A549 (cell line): ENCODE data around the gene GXYLT2. TPM values are rescaled to one million over a fixed set of nuclear protein-coding genes. Genes with fewer than 3 reads are reported as not detected.

Experiments
- ATAC-seq, 2 experiments: fragments of 200-7000 bp in 1 of 2; fragments of >200 bp in 1 of 2; cut with Nextera tagmentation in 1 of 2; cut with Tn5 transposase in 1 of 2; 3 replicates each; pipeline versions ENCODE4 v1.8.0 to v1.9.1; 2018 to 2020; ENCODE audit warnings: mild to moderate bottlenecking in 1 of 2, moderate library complexity in 1 of 2
- CTCF ChIA-PET: fragments of 300-600 bp; sonication (Branson Sonifier 250); formaldehyde crosslinking; extraction: SDS; loops from one replicate; lab custom pipeline; 2021; ENCODE audit warnings: antibody characterized with exemption, inconsistent platforms; lab: Yijun Ruan, JAX
- POLR2A ChIA-PET: fragments of 350-600 bp; formaldehyde crosslinking; extraction: SDS; loops from one replicate; lab custom pipeline; 2021; ENCODE audit warnings: antibody characterized with exemption, inconsistent platforms; lab: Yijun Ruan, JAX
- DNase-seq, 2 experiments: peaks; one replicate each; pipeline versions ENCODE4 v3.0.0 to v3.0.0-alpha.2; 2011 to 2016; ENCODE audit warnings: low read depth in 1 of 2, low spot score in 1 of 2
- FAIRE-seq: peaks from 2 replicates; lab custom pipeline; 2011; peaks lifted over from hg19 to GRCh38; lab: Jason Lieb, UNC
- H3K27ac ChIP-seq, 2 experiments: fragments of >200 bp; sonication (Bioruptor Twin); formaldehyde crosslinking; 3 replicates each; pipeline ENCODE4 v1.5.1; 2016 to 2017
- H3K4me1 ChIP-seq: fragments of >200 bp; sonication (Bioruptor Twin); formaldehyde crosslinking; 3 replicates; pipeline ENCODE4 v1.6.1; 2016
- H3K4me2 ChIP-seq: fragments of >200 bp; sonication (Bioruptor Twin); formaldehyde crosslinking; 3 replicates; pipeline ENCODE4 v1.6.1; 2016
- H3K4me3 ChIP-seq: fragments of >200 bp; sonication (Bioruptor Twin); formaldehyde crosslinking; 3 replicates; pipeline ENCODE4 v1.5.1; 2016
- H3K9me3 ChIP-seq: fragments of >200 bp; sonication (Bioruptor Twin); formaldehyde crosslinking; 3 replicates; pipeline ENCODE4 v1.6.1; 2016
- BHLHE40 ChIP-seq: IDR thresholded peaks from 2 replicates; pipeline ENCODE4 v1.6.1; 2012; ENCODE audit warnings: low read depth, low read length, inconsistent platforms
- CBX2 ChIP-seq: fragments of 200-600 bp; sonication (generic); IDR thresholded peaks from 2 replicates; pipeline ENCODE4 v1.6.1; 2016; ENCODE audit warnings: low read depth, mild to moderate bottlenecking, borderline replicate concordance
- CBX8 ChIP-seq: fragments of 200-600 bp; sonication (generic); IDR thresholded peaks from 2 replicates; pipeline ENCODE4 v1.6.1; 2016
- CEBPB ChIP-seq, 2 experiments: fragments of >200 bp in 1 of 2; sonication (Bioruptor Twin) in 1 of 2; formaldehyde crosslinking in 1 of 2; IDR thresholded peaks; 2 replicates each; pipeline ENCODE4 v1.6.1; 2012 to 2016
- CHD2 ChIP-seq: fragments of 150-350 bp; IDR thresholded peaks from 2 replicates; pipeline ENCODE4 v1.6.1; 2014; ENCODE audit warnings: low read length; ENCODE audit not compliant: partially characterized antibody
- CHD4 ChIP-seq: fragments of 200-600 bp; sonication (generic); IDR thresholded peaks from 2 replicates; pipeline ENCODE4 v1.6.1; 2016; ENCODE audit warnings: antibody characterized with exemption, mild to moderate bottlenecking, borderline replicate concordance
- EHF ChIP-seq: fragments of 250-450 bp; sonication (Bioruptor Pico); IDR thresholded peaks from 2 replicates; pipeline ENCODE4 v1.5.0; 2020; ENCODE audit warnings: mild to moderate bottlenecking
- EHMT2 ChIP-seq: fragments of 200-600 bp; sonication (generic); IDR thresholded peaks from 2 replicates; pipeline ENCODE4 v1.6.1; 2016; ENCODE audit warnings: antibody characterized with exemption, low read depth, mild to moderate bottlenecking, moderate library complexity
- EP300 ChIP-seq, 2 experiments: fragments of >200 bp; sonication (Bioruptor Twin); formaldehyde crosslinking; IDR thresholded peaks; 2 replicates in 1 of 2; 3 replicates in 1 of 2; pipeline ENCODE4 v1.6.1; 2016 to 2017
- ESRRA ChIP-seq: fragments of 150-350 bp; IDR thresholded peaks from 2 replicates; pipeline ENCODE4 v1.6.1; 2014; ENCODE audit warnings: mild to moderate bottlenecking, low read length, borderline replicate concordance
- FOXS1 ChIP-seq: fragments of 250-450 bp; sonication (Bioruptor Pico); IDR thresholded peaks from 2 replicates; pipeline ENCODE4 v1.5.0; 2020; ENCODE audit warnings: mild to moderate bottlenecking, moderate library complexity
- HEYL ChIP-seq: fragments of 250-450 bp; sonication (Bioruptor Pico); IDR thresholded peaks from 2 replicates; pipeline ENCODE4 v1.8.0; 2021; ENCODE audit warnings: mild to moderate bottlenecking, moderate library complexity
- JUN ChIP-seq, 2 experiments: fragments of >200 bp; sonication (Bioruptor Twin); formaldehyde crosslinking; IDR thresholded peaks; 2 replicates in 1 of 2; 3 replicates in 1 of 2; pipeline ENCODE4 v1.6.1; 2016 to 2017
- JUNB ChIP-seq: fragments of >200 bp; sonication (Bioruptor Twin); formaldehyde crosslinking; IDR thresholded peaks from 2 replicates; pipeline ENCODE4 v1.6.1; 2016
- KDM1A ChIP-seq: fragments of 200-600 bp; sonication (generic); IDR thresholded peaks from 2 replicates; pipeline ENCODE4 v1.6.1; 2016; ENCODE audit warnings: low read depth, mild to moderate bottlenecking
- MAZ ChIP-seq: fragments of 150-350 bp; IDR thresholded peaks from 2 replicates; pipeline ENCODE4 v1.6.1; 2014; ENCODE audit warnings: antibody characterized with exemption, low read depth, low read length, borderline replicate concordance
- NPAS2 ChIP-seq: fragments of 250-450 bp; sonication (Bioruptor Pico); IDR thresholded peaks from 2 replicates; pipeline ENCODE4 v1.8.0; 2022; ENCODE audit warnings: mild to moderate bottlenecking, moderate library complexity, borderline replicate concordance
- PHF8 ChIP-seq: fragments of 200-600 bp; sonication (generic); IDR thresholded peaks from 2 replicates; pipeline ENCODE4 v1.6.1; 2016; ENCODE audit warnings: low read depth, mild to moderate bottlenecking, antibody characterized with exemption, moderate library complexity, borderline replicate concordance
- POLR2AphosphoS2 ChIP-seq: conservative IDR thresholded peaks from 2 replicates; pipeline ENCODE4 v1.6.1; 2012; ENCODE audit warnings: low read length, improper control_type of control experiment, inconsistent platforms
- RFX5 ChIP-seq: fragments of 450-650 bp; IDR thresholded peaks from 2 replicates; pipeline ENCODE4 v1.7.1; 2014; ENCODE audit warnings: antibody characterized with exemption, mild to moderate bottlenecking, moderate library complexity
- RNF2 ChIP-seq: fragments of 200-600 bp; sonication (generic); IDR thresholded peaks from 2 replicates; pipeline ENCODE4 v1.6.1; 2016; ENCODE audit warnings: low read depth, mild to moderate bottlenecking, antibody characterized with exemption, moderate library complexity, borderline replicate concordance
- TP53 ChIP-seq: fragments of 250-450 bp; sonication (Bioruptor Pico); IDR thresholded peaks from 2 replicates; pipeline ENCODE4 v1.5.0; 2021; ENCODE audit warnings: mild to moderate bottlenecking, moderate library complexity
- ZC3H11A ChIP-seq: fragments of 450-650 bp; IDR thresholded peaks from 2 replicates; pipeline ENCODE4 v1.6.1; 2014; ENCODE audit warnings: antibody characterized with exemption, mild to moderate bottlenecking
- ZSCAN20 ChIP-seq: fragments of 250-450 bp; sonication (Bioruptor Pico); IDR thresholded peaks from 2 replicates; pipeline ENCODE4 v1.8.0; 2022; ENCODE audit warnings: mild to moderate bottlenecking, moderate library complexity
- WGBS: methylation state at CpG from one replicate; pipeline ENCODE4 v1.1.6; 2017; ENCODE audit errors: missing lambda C conversion rate; 5-methylcytosine and 5-hydroxymethylcytosine counted together
- polyA plus RNA-seq, 4 experiments: library from polyadenylated mRNA; depleted of rRNA in 3 of 4; stranded (reverse); fragments of >200 nt; fragmentation: RNase III in 1 of 4; extraction: RNeasy Plus Mini Kit Qiagen cat#74134 plus additional on column Dnase treatment in 1 of 4; gene quantifications; 2 replicates in 3 of 4; 3 replicates in 1 of 4; pipeline ENCODE4 v1.2.3, GENCODE V29; 2011 to 2017
- TF ChIP-seq, protein P1 (sequence below): fragments of 250-450 bp; sonication (Bioruptor Pico); IDR thresholded peaks from 2 replicates; pipeline ENCODE4 v1.5.0; 2021; ENCODE audit warnings: mild to moderate bottlenecking, moderate library complexity, borderline replicate concordance
- TF ChIP-seq, protein P2 (sequence below): fragments of >200 bp; sonication (Bioruptor Twin); formaldehyde crosslinking; IDR thresholded peaks from 3 replicates; pipeline ENCODE4 v1.6.1; 2016
- TF ChIP-seq, protein P3 (sequence below): IDR thresholded peaks from 2 replicates; pipeline ENCODE4 v1.6.1; 2012

GXYLT2 gene
- polyA plus RNA-seq, 2 of the 4 experiments (the other 2 are of a cell fraction), result 1.9 to 3.3 TPM

DNA sequence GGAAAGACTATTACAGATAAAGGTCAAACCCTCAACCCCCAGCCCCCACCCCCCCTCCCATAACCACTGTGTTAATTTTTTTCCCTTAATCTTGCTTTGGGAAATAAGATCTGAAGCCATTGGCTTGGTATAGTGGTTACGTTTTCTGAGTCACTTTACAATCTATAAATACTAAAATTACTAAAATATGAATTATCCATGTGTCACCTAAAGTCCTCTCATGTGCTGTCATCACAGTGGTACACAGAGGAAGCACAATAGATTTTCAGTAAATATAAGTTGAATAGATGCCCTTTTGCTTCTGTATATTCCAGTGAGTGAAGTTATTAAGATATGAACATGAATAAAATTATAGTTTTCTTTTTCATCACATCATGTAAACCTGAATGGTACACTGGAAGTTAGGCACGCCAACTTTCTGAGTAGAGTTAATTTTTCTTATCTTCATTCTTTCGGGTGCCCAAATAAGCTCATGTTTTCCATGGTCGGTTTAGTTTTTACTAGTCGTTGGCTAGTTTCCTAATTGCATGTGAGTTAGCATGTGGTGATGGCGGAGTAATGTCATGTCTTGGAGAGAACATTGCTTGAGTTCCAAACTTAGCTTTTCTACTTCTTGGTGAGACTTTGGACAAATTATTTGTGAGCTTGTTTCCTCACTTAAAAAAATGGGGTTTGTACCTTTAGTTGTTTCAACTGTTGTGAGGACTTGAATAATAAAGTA lies 120.3 kb downstream of the GXYLT2 start (continued):
- TF ChIP-seq EHMT2 (no peak), KDM1A (no peak), JUNB (no peak), PHF8 (no peak), MAZ (no peak), ZSCAN20 (CRISPR knock-in tag) (no peak)

DNA sequence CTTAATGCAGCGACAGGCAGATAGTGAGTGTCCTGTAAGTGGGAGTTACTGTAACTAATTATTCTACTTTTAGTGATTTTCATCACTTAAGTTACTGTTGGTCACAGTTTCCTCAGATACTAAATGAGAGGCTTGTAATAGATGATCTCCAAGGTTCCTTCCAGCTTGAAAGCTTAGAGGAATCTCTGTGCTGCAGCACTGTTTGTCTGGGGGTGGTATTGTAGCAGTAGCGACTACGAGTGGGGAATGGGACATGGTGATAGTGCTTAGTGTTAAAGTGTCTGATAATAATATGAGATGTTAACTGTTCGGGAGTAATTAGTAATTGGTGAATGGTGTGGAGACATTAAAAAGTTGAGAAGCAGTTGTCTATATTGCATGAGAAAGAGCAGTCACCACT lies 121.2 kb downstream of the GXYLT2 start:
- Histone ChIP-seq H3K4me3 (no peak overlapping the region), H3K4me2 (no peak overlapping the region), H3K4me1 (no peaks in the 10 kb centered on the region), H3K9me3 (no peaks in the 10 kb centered on the region), H3K27ac (no peak overlapping the region)
- 94% methylated on average over 4 of the region's 4 CpGs for WGBS
- FAIRE-seq, result no peak
- ChIA-PET POLR2A (no interaction called here), CTCF (interaction anchor here (0.9 to 3.4 kb wide), 3 partner anchors 11 to 77 kb away, joined by 3 to 14 read pairs (median 7); partner anchors contain the start of gene PPP4R2)
- DNase-seq, result no peak
- TF ChIP-seq KDM1A, result no peak
- TF ChIP-seq ESRRA, result no peak
- TF ChIP-seq EHF, result no peak
- TF ChIP-seq PHF8, result no peak
- no peak for TF ChIP-seq CEBPB (IDR thresholded peaks at IDR 0.05)
- TF ChIP-seq JUN (IDR thresholded peaks at IDR 0.05), result no peak
- no peak for TF ChIP-seq POLR2AphosphoS2
- TF ChIP-seq TP53 (CRISPR knock-in tag), result no peak
- no peak for TF ChIP-seq EP300 (IDR thresholded peaks at IDR 0.05)
- ATAC-seq, result no peak

DNA sequence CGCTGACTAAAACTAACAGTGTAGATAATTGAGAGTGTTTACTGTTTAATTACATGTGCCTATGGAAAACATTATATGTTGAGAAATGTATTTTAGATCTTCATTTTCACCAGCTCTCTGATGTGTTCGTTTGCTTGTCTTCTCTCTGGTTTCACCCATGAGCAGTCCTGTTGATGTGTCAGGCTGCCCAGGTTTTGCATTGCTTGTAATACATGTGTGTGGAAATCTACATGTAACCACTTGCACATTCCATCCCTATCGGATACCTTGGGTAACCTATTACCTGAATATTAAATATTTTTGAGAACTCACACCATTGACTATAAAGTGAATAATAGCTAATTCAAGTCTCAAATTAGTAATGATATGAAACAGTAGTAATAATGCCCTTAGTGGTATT lies 121.9 kb downstream of the GXYLT2 start:
- H3K4me1 ChIP-seq, result no peaks in the 10 kb centered on the region
- FAIRE-seq (no peak), DNase-seq (no peak), ATAC-seq (no peak)
- no peaks in the 10 kb centered on the region for H3K9me3 ChIP-seq
- ChIA-PET POLR2A (interaction anchor here (1.1 kb wide), 1 partner anchor 15 kb away, joined by 3 read pairs; no protein-coding TSS in a partner anchor), CTCF (interaction anchor here (2.8 to 3.4 kb wide), 2 partner anchors 12 to 76 kb away, joined by 7 to 14 read pairs; partner anchors contain the start of gene PPP4R2)
- 71% methylated on average over 3 of the region's 3 CpGs for WGBS
- no peak overlapping the region for H3K27ac ChIP-seq
- no peak overlapping the region for H3K4me2 ChIP-seq
- TF ChIP-seq RFX5 (no peak), CBX2 (no peak), ZC3H11A (no peak), CHD2 (no peak), POLR2AphosphoS2 (no peak), FOXS1 (CRISPR knock-in tag) (no peak), EHMT2 (no peak)
- TF ChIP-seq, protein P1, sequence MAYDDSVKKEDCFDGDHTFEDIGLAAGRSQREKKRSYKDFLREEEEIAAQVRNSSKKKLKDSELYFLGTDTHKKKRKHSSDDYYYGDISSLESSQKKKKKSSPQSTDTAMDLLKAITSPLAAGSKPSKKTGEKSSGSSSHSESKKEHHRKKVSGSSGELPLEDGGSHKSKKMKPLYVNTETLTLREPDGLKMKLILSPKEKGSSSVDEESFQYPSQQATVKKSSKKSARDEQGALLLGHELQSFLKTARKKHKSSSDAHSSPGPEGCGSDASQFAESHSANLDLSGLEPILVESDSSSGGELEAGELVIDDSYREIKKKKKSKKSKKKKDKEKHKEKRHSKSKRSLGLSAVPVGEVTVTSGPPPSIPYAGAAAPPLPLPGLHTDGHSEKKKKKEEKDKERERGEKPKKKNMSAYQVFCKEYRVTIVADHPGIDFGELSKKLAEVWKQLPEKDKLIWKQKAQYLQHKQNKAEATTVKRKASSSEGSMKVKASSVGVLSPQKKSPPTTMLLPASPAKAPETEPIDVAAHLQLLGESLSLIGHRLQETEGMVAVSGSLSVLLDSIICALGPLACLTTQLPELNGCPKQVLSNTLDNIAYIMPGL, result no peak
- H3K4me3 ChIP-seq, result no peak overlapping the region

DNA sequence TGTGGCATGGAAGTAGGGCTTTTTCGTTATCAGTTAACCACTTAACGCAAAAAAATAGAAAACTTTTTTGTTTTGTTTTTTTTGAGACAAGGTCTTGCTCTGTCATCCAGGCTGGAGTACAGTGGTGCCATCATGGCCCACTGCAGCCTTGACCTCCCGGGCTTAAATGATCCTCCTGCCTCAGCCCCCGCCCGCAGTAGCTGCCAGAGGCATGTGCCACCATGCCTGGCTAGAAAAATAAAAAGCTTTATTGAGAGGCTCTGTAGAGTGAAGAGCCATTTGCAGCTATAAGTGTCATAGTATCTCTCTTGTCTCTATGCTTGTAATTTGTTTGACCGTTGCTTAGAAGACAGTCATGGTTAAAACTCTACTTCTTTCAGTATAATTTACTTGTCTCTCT lies 122.3 kb downstream of the GXYLT2 start:
- Histone ChIP-seq H3K9me3 (no peaks in the 10 kb centered on the region), H3K4me3 (no peak overlapping the region), H3K4me2 (no peak overlapping the region), H3K4me1 (no peaks in the 10 kb centered on the region), H3K27ac (no peak overlapping the region)
- TF ChIP-seq CBX8 (no peak), NPAS2 (CRISPR knock-in tag) (no peak), CHD4 (no peak), HEYL (CRISPR knock-in tag) (no peak), RNF2 (no peak), BHLHE40 (no peak), CEBPB (IDR thresholded peaks at IDR 0.05) (no peak)
- TF ChIP-seq, protein P1, result no peak
- TF ChIP-seq, protein P2, sequence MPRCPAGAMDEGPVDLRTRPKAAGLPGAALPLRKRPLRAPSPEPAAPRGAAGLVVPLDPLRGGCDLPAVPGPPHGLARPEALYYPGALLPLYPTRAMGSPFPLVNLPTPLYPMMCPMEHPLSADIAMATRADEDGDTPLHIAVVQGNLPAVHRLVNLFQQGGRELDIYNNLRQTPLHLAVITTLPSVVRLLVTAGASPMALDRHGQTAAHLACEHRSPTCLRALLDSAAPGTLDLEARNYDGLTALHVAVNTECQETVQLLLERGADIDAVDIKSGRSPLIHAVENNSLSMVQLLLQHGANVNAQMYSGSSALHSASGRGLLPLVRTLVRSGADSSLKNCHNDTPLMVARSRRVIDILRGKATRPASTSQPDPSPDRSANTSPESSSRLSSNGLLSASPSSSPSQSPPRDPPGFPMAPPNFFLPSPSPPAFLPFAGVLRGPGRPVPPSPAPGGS, result no peak
- TF ChIP-seq, protein P3, sequence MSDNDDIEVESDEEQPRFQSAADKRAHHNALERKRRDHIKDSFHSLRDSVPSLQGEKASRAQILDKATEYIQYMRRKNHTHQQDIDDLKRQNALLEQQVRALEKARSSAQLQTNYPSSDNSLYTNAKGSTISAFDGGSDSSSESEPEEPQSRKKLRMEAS, result no peak
- CTCF ChIA-PET, result interaction anchor here (1.0 to 3.4 kb wide), 3 partner anchors 12 to 159 kb away, joined by 3 to 14 read pairs (median 7); partner anchors contain the start of gene PPP4R2
- FAIRE-seq (no peak), ATAC-seq (no peak), DNase-seq (no peak)
- WGBS, result 92% methylated on average over 6 of the region's 6 CpGs
- POLR2A ChIA-PET, result interaction anchor here (1.1 kb wide), 1 partner anchor 15 kb away, joined by 3 read pairs; no protein-coding TSS in a partner anchor
